ENCODE results near the gene NUDT4. TPM values are rescaled to one million over a fixed set of nuclear protein-coding genes. Genes with fewer than 3 reads are reported as not detected.
"Not testable (repeated sequence)": the region's sequence is repeated elsewhere in the genome, so short reads cannot be mapped to it uniquely, and the experiment has no call there.

NUDT4 gene
- polyA plus RNA-seq, 1 of the 3 experiments (the other 2 are of a cell fraction) = 19.8 TPM

DNA sequence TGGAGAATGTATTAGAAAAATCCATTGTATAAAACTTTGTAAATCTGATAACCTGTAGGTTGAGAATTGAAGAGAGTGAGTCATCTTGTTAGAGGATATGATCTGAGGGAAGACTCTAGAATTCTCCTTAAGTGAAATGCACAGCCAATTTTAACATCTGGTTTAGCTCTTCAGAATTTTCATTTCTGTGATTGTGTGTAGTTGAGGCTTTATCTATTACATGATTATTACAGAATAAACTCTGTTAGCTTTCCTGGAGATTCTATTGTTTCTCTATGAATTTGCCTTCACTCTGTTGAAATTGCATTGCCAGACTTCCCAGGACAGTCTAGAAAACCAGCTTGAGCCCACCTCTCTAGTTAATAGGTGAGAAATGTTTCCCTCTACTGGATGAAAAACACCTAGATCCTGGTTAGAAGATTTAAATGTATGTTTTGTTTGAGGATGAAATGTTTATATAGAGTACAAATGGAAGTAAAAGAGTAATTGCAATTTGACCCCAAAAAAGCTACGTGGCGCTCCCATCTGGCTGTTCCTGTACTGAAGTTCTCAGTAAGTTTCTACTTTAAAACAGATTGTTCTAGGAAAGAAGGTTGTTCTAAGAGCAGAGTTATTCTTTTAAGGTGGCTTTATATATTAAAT, 2.9 kb downstream of the NUDT4 start (continued):
- TF ChIP-seq TAF1 (IDR thresholded peaks at IDR 0.05; ENCODE audit: borderline replicate concordance, low read depth, low read length) (no peak), RCOR1 (IDR thresholded peaks at IDR 0.05; ENCODE audit: low read length) (no peak)

- peak overlapping the region; percentile 86 to 88; a peak in 3 of 4 replicates for H3K27ac ChIP-seq (ENCODE audit: low read depth in 2 of 2, low read length in 1 of 2)
- H3K9me2 ChIP-seq = no peaks in the 10 kb centered on the region
- 84% methylated on average over 5 of the region's 5 CpGs for WGBS (ENCODE audit: low lambda C conversion rate)
- H3K4me1 ChIP-seq (ENCODE audit: control insufficient read depth in 1 of 2, insufficient read depth in 2 of 2, low read depth in 1 of 2, low read length in 1 of 2) = peaks cover 6 to 15% of the 10 kb centered on the region in 2 experiments; a peak in 3 of 4 replicates
- no peak for DNase-seq
- TF ChIP-seq POLR2AphosphoS5 (IDR thresholded peaks at IDR 0.05; ENCODE audit: low read depth, low read length) (no peak), MXI1 (IDR thresholded peaks at IDR 0.05; ENCODE audit: low read depth, low read length) (no peak), FOXM1 (IDR thresholded peaks at IDR 0.05; ENCODE audit: low read depth) (no peak), GABPA (IDR thresholded peaks at IDR 0.05; ENCODE audit: low read depth) (no peak)
- CTCF ChIA-PET = interaction anchor here (0.6 to 2.0 kb wide), 19 partner anchors 8 to 394 kb away, joined by 3 to 23 read pairs (median 3); no protein-coding TSS in a partner anchor
- H3K4me3 ChIP-seq (ENCODE audit: low read depth in 2 of 2, low read length in 1 of 2) = peak overlapping the region; percentile 73 to 88
- POLR2A ChIA-PET = no interaction called here
- H3K9me3 ChIP-seq = no peaks in the 10 kb centered on the region
- no peaks in the 10 kb centered on the region for H3K27me3 ChIP-seq (ENCODE audit: insufficient read depth)
- H3K4me2 ChIP-seq = peak overlapping the region; percentile 82
- no peak overlapping the region for H2AFZ ChIP-seq (ENCODE audit: low read depth)
- peak overlapping the region; percentile 85; the same call in 1 of the 2 replicates for H3K9ac ChIP-seq
- peaks cover 11% of the 10 kb centered on the region for H3F3A ChIP-seq (replicated peaks; ENCODE audit: insufficient read depth)
- peaks cover 5 to 14% of the 10 kb centered on the region in 2 experiments for H3K36me3 ChIP-seq (replicated peaks in 1 of 2; ENCODE audit: control insufficient read depth in 1 of 2, insufficient read depth in 2 of 2, low read length in 1 of 2)
- peaks cover 82% of the 10 kb centered on the region for H3K79me2 ChIP-seq (ENCODE audit: insufficient read depth)
- H4K20me1 ChIP-seq (ENCODE audit: insufficient read depth) = peaks cover 74% of the 10 kb centered on the region
Observed at GRCh38 chr12:93381161-93381975, 3.6 kb downstream of the NUDT4 start.

DNA sequence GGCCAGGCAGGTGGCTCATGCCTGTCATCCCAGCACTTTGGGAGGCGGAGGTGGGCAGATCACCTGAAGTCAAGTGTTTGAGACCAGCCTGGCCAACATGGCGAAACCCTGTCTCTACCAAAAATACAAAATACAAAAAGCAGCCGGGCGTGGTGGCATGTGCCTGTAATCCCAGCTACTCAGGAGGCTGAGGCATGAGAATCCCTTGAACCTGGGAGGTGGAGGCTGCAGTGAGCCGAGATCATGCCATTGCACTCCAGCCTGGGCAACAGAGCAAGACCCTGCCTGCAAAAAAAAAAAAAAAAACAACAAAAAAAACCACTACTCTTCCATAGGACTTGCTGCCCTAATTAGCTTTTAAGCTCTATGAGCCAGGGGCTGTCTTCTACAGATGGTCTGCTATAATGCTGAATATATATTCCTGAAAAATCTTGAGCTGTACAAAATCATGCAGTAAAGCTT, 4.3 kb downstream of the NUDT4 start:
- 97% methylated on average over 5 of the region's 5 CpGs for WGBS (ENCODE audit: low lambda C conversion rate)
- CTCF ChIA-PET = interaction anchor here (0.7 to 1.3 kb wide), 3 partner anchors 16 to 395 kb away, joined by 3 to 4 read pairs (median 3); no protein-coding TSS in a partner anchor
- H2AFZ ChIP-seq (ENCODE audit: low read depth); POLR2A ChIA-PET; H3K9me3 ChIP-seq; H3K27me3 ChIP-seq (ENCODE audit: insufficient read depth); H3K4me1 ChIP-seq (ENCODE audit: control insufficient read depth in 1 of 2, insufficient read depth in 2 of 2, low read depth in 1 of 2, low read length in 1 of 2); H3K9ac ChIP-seq; H3K9me2 ChIP-seq; DNase-seq: not testable (repeated sequence)
- peaks cover 88% of the 10 kb centered on the region for H3K79me2 ChIP-seq (ENCODE audit: insufficient read depth)
- H4K20me1 ChIP-seq (ENCODE audit: insufficient read depth) = peaks cover 81% of the 10 kb centered on the region
- H3K27ac ChIP-seq (ENCODE audit: low read depth in 2 of 2, low read length in 1 of 2) = peak overlapping the region in 1 of 2 experiments; percentile 86; a peak in 1 of 4 replicates
- H3F3A ChIP-seq (replicated peaks; ENCODE audit: insufficient read depth) = peaks cover 11% of the 10 kb centered on the region
- peaks cover 5 to 16% of the 10 kb centered on the region in 2 experiments for H3K36me3 ChIP-seq (replicated peaks in 1 of 2; ENCODE audit: control insufficient read depth in 1 of 2, insufficient read depth in 2 of 2, low read length in 1 of 2)
- H3K4me2 ChIP-seq = peak overlapping the region; percentile 82
- H3K4me3 ChIP-seq (ENCODE audit: low read depth in 2 of 2, low read length in 1 of 2) = peak overlapping the region in 1 of 2 experiments; percentile 88; a peak in 2 of 4 replicates

- Histone ChIP-seq H3K27ac (ENCODE audit: low read depth in 2 of 2, low read length in 1 of 2) (peak overlapping the region in 1 of 2 experiments; percentile 44; a peak in 1 of 4 replicates), H4K20me1 (ENCODE audit: insufficient read depth) (peaks cover 93% of the 10 kb centered on the region), H3K27me3 (ENCODE audit: insufficient read depth) (no peaks in the 10 kb centered on the region), H3K9me3 (no peaks in the 10 kb centered on the region), H3K9me2 (no peaks in the 10 kb centered on the region), H3K36me3 (replicated peaks in 1 of 2; ENCODE audit: control insufficient read depth in 1 of 2, insufficient read depth in 2 of 2, low read length in 1 of 2) (peaks cover 13 to 29% of the 10 kb centered on the region in 2 experiments), H3K4me1 (ENCODE audit: control insufficient read depth in 1 of 2, insufficient read depth in 2 of 2, low read depth in 1 of 2, low read length in 1 of 2) (peaks cover 2 to 13% of the 10 kb centered on the region in 2 experiments; a peak in 2 of 4 replicates), H3F3A (replicated peaks; ENCODE audit: insufficient read depth) (peaks cover 6% of the 10 kb centered on the region), H3K79me2 (ENCODE audit: insufficient read depth) (peaks cover 96% of the 10 kb centered on the region), H3K4me3 (ENCODE audit: low read depth in 2 of 2, low read length in 1 of 2) (no peak overlapping the region), H2AFZ (ENCODE audit: low read depth) (no peak overlapping the region), H3K4me2 (peak overlapping the region; percentile 25; the same call in 1 of the 2 replicates), H3K9ac (no peak overlapping the region)
- 68% methylated on average over 2 of the region's 2 CpGs for WGBS (ENCODE audit: low lambda C conversion rate)
- no peak for DNase-seq
- CTCF ChIA-PET = interaction anchor here (1.3 to 6.1 kb wide), 3 partner anchors 10 to 400 kb away, joined by 4 to 34 read pairs (median 25); no protein-coding TSS in a partner anchor
- TF ChIP-seq TCF12 (IDR thresholded peaks at IDR 0.05) (peak; percentile 37), MXI1 (IDR thresholded peaks at IDR 0.05; ENCODE audit: low read depth, low read length) (no peak), EP300 (IDR thresholded peaks at IDR 0.05; ENCODE audit: borderline replicate concordance in 1 of 2, low read depth in 1 of 2, low read length in 1 of 2) (no peak), EZH2phosphoT487 (IDR thresholded peaks at IDR 0.05; ENCODE audit: borderline replicate concordance, low read depth) (no peak), RFX5 (IDR thresholded peaks at IDR 0.05; ENCODE audit: low read length) (no peak), FOSL2 (IDR thresholded peaks at IDR 0.05; ENCODE audit: borderline replicate concordance, low read depth) (peak; percentile 34; the same call in 1 of the 2 replicates)
- POLR2A ChIA-PET = no interaction called here
Observed at GRCh38 chr12:93387780-93388179, 10.1 kb downstream of the NUDT4 start.

Measured in SK-N-SH (cell line).